Right hindlimb (tissue), 1 donor: ENCODE measurements around the gene MBTPS1.

ENCODE experiments used
- DNase-seq: peaks from one replicate; pipeline ENCODE4 v3.0.0-alpha.2; 2018

MBTPS1 gene

DNA sequence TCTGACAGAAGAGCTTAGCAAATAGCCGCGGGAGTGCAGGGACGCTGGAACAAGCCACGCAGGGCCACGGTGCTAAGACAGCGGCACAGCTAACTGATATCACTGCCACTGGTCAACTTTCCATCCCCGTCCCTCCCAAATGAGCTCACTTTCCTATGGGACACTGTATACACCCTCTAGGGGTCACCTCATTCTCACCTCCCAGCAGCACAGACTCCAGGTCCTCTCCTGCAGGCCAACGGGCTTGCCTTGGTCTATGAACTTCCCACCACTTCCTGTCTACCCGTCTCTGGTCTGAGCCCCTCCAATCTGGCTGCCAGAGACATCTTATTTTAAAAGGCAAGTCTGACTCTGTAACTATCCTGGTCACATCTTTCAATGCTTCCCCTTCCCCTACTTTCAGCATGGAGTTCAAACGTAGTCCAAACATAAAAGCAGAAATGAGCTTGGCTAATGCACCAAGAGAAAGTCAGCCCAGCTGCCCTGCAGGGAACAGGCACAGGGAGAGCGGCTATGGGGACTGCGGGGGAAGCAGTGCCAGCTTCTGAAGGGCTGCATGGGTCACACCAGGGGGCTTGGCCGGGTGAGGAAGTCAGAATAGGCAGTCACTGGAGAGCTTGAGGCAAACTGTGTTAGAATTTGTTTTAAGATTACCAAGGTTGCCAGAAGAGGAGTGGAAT lies 47.8 kb downstream of the MBTPS1 start:
- no peak for DNase-seq

DNA sequence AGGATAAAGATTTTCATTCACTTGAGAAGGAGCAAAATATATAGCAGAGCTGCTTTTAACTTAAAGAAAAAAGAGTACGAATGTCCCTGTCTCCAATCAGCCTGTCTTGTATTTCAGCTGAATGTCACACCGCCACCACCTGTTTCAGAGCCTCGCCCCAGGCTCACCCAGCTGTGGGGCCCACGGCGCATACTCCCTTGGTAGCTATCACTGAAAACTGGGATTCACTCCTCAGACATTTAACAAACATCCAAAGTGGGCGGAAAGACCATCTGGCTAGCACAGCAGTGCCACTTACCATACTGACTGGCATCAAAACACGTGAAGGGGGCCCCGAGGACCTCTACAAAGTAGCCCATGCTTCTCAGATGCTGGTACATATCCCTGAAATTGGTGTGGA lies 48.7 kb downstream of the MBTPS1 start:
- no peak for DNase-seq

DNA sequence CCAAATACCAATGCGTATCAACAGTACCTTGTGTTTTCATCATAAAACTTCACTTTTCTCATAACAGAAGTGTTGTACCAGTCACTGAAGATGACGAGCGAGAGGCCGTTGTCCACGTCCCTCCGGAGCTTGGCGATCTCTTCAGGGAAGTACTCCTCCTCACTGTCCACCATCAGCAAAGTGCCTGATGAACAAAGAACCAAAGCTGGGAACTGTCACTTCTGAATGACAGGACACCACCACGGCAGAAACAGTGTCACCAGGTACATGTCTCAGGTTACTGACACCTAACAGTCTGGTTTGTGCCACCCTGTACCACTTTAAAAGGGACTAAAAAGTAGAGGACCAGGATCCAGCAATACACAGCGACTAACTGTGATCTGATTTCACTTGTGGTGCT lies 49.1 kb downstream of the MBTPS1 start:
- DNase-seq = no peak

DNA sequence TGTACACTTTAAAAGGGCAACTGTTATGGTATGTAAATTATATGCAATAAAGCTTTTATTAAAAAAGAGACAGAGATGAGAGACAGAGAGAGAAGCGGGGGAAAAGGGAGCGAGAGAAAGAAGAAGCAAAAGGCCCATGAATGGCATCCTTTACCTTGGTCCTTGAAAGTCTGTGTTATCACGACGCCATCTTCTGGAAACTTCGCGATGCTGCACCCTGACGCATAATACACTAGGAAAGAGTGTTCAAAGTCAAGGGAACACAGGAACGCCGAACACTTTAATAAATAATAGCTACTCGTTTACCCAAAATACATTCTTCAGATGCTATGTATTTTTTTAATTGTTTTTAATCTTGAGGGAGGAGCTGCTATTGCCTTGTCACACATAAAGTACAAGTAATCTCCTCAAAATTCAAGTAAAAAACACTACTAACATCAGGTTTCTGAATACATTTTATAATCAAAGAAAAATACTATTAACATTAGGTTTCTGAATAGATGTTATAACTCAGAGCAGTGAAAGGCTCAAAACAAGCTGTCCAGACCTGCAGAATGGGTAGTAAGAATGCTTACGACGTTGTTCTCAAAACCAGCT lies 51.1 kb downstream of the MBTPS1 start:
- peak; percentile 59 for DNase-seq

DNA sequence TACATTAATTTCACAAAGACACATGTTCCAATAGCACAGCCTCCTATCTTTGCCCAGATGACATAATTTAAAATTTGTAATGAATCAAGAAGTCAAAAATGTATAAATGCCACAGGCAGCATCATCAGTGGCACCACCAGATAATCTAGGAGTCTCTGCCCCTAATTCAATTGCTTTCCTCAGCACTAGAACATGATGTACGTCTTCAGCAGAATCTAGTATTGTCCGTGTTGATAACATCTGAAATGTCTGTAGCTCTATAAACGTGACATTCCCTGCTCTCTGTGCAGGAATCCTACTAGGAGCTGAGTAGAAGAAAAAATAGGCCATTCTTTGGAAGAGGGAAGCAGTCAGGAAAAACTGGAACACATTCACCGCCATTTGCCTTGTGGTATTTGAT lies 52.8 kb downstream of the MBTPS1 start:
- DNase-seq = no peak

DNA sequence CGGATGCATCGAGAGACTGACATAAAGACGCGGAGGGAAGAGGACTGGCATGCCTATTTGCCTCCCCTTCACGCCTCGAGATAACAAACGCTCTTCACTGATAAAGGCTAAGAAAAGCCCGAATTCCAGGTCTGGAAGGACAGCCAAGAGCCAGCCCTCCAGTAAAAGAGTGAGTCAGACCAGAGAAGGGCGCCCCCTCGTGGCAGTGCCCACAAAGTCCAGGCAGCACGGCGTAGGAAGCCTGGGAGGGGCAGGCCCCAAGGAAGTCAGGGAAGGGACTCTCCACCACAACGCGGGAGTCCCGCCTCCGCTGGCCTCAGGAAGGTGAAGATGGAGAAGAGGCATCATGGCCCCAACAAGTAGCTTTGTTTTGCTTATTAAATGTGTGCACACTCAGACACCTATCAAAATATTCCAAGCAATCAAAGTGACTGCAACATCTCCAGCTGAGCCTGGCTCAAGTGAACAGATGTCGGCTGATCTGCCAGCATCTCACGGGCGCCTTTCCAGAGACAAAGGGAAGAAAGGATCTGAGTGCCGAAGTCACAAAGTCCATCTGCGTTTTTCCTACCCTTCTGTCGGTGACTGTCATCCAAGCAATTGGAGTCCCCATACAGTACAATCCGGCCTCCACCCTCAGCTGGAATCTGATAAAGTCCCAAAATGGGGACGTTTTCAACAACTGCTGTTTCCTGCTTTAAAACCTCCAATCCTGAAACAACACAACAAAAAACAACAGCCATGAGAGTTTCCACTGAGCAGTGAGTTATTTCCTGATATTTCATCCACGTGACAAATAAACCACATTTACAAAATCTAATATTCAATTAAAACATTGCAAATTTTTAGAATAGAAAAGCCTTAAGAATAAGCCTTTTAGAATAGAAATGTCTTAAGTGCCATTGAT lies 53.8 kb downstream of the MBTPS1 start:
- peak; percentile 74 for DNase-seq

DNA sequence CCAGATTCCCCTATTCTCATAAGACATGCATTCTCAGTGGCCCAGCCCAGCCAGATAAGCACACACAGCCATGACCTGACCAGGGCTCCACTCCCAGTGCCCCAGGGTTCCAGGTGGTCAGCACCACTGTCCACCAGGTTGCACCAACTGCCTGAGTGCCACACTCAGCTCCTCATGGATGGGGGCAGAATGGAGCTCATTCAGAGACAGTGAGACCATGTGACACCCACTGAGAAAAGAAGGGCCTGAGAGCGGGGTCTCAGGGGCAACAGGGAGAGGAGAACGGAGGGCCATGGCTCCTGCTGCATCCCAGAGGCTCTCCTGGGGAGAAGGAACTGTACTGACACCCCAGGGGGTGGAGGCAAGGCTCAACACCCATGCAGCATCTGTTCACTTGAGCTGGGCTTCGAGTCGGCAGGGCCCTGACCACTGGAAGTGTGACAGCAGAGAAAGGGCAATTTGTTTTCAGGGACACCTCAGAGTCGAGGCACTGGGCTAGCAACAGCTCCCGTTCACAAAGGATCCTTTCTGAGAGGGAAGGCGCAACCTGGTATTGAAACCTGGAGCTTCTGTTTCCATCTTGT lies 55.4 kb downstream of the MBTPS1 start:
- DNase-seq = no peak

DNA sequence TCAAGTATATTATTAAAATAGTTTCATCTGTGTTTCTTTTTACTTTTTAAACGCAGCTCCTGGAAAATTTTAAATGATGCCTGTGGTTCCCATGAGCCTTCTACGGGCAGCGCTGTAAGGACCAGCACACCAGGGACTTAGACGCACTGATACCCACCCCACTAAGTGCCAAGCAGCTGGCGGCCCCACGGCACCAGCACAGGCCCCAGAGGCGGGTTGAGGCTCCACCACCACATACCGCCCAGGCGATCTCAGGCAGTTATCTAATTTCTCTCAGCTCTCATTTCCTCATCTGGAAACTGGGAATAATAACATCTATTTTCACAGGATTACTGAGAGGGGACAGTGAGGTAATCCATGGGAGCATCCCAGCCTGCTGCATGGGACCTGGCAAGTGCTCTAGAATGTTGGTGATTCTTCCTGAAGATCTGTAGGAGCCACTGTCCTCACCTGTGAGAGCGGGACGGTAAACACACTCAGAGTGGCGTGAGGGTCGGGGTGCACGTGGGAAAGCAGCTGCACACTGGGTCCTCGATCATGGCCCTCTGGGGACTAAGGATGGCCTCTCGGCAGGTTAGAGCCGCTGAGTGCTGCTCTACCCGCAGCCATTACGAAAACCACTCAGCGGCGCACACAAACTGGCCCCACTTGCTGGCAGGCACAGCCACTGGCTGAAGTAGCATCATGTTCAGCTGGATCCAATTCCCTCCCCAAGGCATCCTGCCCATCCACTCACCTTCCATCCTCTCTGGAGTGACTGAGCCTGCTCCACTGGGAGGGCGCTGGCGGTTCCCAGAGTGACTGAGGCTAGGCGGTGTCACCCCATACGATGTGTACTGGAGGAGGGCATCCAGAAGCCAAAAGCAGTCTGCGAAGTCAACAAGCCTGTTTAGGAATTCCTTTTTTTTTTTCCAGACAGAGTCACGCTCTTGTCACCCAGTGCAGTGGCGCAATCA lies 56.5 kb downstream of the MBTPS1 start:
- DNase-seq = no peak

DNA sequence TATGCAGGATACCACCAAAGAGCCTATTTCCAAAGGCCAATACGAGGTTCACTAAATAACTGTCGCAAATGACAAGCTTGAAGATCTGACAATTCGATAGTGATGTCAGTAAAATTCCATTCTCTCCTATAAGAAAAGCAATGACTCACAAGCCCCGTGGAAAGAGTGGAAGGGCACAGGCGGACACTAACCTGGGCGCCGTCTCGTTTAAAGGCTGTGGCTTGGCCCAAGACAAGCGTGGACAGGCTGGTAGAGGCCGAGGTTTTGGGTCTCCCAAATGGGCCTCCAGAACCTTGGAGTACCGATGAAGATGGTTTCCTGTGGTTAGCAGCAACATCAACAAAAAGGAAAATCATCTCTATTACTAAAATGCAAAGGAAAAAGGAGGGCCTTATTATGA lies 57.6 kb downstream of the MBTPS1 start:
- no peak for DNase-seq

DNA sequence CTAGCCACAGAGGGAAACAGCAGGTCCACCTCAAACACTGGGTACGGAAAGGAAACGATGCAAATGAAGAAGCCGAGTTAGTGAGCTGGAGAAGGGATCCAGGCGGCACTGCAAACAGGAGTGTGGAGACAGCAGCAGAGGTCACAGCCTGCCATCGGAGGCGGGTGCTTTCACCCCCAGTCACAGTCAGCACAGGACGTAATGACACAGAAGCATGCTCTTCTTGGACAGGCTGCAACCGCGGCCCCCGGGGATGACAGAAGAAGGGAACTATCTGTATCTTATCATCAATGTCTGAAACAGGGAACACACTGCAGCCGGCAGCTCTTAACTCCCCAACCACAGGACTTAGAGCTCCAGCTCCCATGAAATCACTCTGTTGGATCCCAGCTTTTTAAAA lies 58.1 kb downstream of the MBTPS1 start:
- DNase-seq = no peak

DNA sequence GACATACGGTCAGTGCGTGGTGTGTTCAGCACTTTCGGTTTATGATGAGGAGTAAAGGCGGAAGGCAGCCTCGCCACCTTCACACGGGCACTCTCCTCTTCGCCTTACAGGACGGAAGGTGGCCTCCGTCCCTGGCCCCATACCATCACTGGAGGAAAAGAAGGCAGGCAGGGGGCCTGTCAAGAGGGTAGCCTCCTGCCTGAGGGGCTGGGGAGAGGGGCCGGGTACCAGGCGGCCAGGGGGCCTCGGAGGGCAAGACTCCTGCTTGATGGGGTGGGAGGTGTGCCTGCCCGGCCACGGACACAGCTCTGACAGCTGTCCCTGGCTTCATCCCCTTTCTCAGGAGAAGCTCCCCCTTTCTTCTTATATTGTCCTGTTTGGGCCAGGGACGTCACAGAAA lies 58.5 kb downstream of the MBTPS1 start:
- DNase-seq = no peak

DNA sequence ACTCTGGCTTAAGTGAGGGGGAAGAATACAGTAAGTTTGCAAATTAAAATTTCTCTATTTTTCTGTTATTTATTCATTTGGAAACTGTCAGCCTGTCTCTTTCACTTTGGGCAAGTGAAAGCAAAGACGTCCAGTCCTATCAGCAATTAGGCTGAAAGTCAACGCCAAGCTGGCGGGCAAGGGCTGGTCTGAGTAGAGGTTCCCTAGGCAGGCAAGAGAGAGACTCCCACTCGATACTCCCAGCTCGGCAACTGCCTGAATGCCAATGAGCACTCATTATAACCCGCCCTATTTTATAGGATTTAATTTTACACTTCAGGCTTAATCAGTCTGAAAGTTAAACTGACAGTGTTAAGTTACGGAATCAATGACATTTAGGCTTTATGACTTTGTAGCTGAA lies 59.8 kb downstream of the MBTPS1 start:
- DNase-seq = no peak

DNA sequence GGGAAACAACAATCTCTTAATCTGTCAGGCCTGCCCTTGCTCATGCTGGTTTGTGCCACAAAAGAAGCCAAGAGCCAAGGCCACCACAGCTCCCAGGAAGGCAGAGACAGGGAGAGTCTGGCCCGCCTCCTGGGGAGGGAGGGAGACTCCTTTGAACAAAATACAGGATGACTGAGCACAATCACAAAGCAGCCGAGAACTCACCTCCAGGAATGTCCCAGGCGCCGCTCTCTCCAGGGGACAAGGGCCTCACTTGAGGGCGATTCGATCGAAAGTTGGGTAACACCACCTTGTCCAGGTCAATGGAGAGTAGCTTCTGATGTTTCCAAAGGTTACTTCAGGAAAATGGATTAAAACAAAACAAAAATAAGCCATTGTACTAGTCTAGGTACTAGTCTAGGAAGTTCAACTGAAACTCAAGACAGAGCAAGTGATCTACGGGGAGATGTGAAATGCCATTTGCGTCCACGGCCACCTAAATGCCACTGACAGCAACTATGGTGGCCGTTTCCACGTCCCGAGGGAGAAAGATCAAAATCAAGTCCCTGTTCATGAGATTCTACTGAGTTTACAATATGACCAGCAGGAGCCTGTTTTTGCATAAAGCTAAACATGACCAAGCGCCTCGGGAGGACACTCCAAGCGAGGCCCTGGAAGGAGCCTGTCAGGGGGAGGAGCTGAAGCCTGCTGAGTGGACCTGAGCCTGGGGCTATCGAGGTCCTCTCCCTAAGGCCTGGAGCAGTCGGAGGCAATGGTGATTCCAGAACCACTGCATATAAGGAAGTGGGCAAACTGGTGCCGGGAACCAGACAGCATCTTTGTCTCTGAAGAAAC lies 60.7 kb downstream of the MBTPS1 start:
- no peak for DNase-seq

DNA sequence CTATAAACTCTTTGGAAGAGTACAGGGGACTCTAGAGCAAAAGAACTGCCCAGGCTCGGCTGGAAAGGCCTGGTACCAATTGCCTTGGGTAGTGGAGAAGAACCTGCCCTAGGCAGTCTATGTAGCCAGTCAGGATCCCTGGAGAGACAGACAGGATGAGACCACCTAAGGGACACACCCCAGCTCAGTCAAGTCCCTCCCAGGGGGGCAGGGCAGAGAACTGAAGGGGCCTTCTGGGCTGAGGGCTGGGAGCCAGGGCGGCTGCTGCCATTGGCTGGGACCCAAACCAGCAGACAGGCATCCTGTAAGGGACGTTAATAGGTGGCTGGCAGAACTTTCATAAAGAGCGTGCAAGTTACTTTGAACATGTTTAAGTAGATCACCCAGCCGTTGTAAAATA lies 61.4 kb downstream of the MBTPS1 start:
- peak; percentile 59 for DNase-seq

DNA sequence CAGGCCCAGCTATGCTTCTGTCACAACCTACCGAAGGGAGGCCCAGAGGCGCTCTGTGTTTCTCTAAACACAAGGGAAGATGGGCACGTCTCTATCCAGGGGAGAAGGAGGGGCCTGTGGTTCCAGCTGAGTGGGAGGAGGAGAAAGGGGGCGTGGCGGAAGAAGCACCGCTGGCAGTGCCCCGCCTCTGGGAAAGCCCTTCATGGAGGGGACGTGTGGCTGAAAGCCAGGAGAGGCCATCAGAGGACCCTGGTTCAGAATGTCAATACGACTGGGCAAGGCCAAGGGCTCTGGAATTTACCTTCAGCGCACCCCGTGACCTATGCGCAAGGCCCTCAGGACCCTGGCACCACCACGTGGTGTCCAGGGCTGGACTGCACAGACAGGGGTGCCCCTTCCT lies 61.8 kb downstream of the MBTPS1 start:
- no peak for DNase-seq

DNA sequence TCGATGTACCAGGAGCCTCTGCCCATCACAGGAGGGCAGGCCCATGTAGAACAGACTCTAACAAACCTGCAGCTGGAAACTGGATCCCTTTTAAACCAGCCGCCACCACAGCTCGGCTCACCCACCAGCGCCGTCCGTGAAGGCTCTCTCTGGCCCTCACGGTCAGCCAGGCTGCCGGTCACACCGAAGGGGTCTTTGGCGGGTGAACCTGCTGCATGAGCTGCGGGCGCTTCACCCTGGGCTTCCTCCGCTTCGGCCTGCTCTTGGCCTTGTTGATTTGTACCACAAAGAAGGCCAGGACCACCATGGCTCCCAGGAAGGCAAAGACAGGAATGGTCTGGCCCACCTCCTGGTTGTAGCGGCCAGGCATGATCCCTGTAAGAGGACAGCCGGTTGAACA lies 62.5 kb downstream of the MBTPS1 start:
- no peak for DNase-seq

DNA sequence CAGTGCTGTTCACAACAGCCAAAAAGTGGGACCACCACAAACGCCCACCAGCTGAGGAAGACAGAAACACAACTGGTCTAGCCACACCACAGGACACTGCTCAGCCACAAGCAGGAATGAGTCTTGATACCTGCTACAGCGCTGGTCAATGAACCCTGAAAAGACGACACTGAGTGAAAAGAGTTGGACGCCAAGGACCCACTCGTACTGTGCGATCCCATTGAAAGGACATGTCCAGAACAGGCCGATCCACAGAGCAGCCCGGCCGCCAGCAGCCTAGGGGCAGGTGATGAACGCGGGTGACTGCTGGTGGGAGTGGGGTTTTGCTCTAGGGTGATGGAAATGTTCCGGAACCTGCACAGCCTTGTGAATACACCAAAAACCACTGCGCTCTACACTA lies 63.5 kb downstream of the MBTPS1 start:
- DNase-seq = no peak

DNA sequence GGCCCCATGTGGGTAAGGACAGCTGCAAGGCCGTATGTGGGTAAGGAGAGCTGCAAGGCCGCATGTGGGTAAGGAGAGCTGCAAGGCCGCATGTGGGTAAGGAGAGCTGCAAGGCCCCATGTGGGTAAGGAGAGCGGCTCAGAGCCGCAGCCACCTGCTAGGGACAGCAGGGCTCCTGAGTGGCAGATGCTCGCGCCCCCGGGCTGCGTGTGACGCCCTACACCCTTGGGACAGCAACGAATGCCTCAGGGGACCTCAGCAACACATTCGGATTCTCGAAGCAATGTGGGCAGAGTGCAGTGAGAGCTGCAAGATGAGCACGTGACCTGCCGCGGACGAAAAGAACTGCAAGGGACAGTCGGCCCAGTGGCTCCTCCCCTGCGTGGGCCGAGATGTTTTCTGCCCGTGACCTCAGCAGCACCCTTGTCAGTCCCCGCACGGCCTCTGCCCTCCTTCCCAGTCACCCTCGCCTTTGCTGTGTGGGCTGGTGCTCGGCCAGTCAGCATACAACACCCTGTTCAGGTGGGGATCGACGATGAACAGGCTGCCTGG lies 64.6 kb downstream of the MBTPS1 start:
- DNase-seq = no peak

DNA sequence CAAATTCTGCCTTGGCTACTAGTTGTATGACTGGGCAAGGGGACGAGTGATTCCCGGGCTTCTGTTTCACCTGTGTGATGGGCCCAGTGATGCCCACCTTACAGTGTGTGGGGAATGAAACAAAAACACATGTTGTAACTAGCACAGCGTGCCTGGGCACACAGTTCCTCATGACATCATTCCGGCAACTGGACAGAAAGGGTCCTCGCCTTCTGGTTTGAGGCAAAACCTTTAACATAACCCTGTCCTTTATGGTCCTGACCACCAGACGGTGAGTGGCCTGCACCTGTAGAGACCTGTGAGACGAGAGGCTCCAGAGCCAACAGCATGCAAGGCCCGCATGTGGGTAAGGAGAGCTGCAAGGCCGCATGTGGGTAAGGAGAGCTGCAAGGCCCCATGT lies 66.4 kb downstream of the MBTPS1 start:
- DNase-seq = no peak

DNA sequence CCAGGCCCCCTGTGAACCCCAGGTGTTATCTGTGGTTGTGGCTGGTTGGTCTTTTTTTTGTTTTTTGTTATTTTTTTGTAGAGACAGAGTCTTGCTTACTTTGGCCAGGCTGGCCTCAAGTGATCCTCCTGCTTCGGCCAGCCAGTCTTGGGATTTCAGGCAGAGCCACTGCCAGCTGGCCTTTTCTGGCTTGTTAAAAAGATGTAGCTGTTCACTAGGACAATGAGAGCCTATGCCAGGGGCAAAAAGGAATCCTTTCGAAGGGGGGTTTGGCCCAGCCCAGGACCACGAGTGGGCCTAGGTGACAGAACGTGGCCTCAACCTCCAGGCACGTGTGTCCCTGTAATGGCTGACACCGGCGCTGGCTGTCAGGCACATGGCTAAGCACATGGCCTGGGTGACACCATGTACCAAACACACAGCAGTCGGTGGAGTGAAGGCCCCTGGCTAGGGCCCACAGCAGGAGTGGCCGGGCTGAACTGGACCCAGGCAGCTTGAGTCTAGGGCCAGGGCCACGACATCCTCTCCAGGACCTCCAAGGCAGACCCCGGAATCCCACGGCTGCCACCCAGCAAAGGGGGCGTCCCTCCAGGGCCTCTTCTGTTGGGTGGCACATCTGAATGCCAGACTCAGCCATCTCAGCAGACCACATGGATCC lies 67.2 kb downstream of the MBTPS1 start:
- DNase-seq = no peak

DNA sequence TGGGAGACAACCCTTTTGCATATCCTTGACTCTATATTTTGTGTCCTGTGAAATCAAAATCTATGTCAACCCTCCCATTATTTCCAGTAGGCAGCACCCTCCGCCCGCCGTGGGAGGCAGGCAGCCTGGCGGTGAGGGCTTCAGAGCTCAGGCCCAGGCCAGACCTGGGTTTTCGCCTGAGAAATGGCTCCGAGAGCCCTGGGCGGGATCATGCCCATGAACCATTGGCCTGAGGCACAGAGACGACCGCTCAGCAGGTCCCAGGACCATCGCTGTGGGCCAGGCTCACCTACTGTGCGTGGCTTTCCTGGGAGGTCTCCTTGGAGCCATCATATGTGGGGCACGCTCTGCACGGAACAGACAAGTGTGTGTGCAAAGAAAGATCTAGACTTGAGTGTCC lies 67.9 kb downstream of the MBTPS1 start:
- DNase-seq = no peak
